ENCODE measurements around the gene GRPR.
"Not testable (repeated sequence)": the region's sequence is repeated elsewhere in the genome, so short reads cannot be mapped to it uniquely, and the experiment has no call there.

Gene GRPR

DNA sequence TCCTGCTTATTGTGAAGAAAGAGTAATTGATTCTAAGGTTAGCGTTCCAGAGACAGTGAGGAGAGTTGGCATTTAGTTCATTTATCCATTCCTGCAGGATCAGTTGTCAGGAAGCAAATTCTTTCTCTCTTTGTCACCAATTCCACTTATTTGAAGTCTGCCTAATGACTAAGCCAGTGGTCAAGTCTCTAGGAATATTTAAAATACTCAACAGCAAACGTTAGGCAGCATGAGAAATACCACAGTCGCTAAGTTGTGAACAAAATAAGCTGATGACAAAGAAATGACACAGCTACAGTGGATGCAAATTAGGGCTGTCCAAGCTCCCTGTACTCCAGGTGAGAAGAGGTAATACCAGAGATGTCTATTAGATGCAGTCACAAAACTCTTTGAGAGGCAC is 37.4 kb downstream of the GRPR start:
- POLR2A ChIA-PET: interaction anchor here (0.5 kb wide), 1 partner anchor 33 kb away, joined by 3 read pairs; no protein-coding TSS in a partner anchor

DNA sequence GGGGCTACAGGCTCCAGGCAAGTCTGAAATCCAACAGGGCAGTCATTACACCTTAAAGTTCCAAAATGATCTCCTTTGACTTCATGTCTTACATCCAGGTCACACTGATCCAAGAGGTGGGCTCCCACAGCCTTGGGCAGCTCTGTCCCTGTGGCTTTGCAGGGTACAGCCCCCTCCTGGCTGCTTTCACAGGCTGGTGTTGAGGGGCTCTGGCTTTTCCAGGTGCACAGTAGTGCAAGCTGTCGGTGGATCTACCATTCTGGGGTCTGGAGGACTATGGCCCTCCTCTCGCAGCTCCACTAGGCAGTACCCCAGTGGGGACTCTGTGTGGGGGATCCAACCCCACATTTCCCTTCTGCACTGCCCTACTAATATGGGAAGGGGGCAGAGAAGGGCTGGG is 37.8 kb downstream of the GRPR start:
- H3K4me3 ChIP-seq (ENCODE audit: low read depth, low read length); H3K4me1 ChIP-seq (ENCODE audit: control insufficient read depth, insufficient read depth, low read length); H3K27ac ChIP-seq (ENCODE audit: extremely low read depth, low read depth, low read length); H3K36me3 ChIP-seq (ENCODE audit: control insufficient read depth in 2 of 2, insufficient read depth in 1 of 2, low read length in 2 of 2); POLR2A ChIA-PET; H3K9me3 ChIP-seq (ENCODE audit: control insufficient read depth, insufficient read depth, low read depth, low read length): not testable (repeated sequence)
- CTCF ChIA-PET: interaction anchor here (0.6 to 0.9 kb wide), 3 partner anchors 14 to 245 kb away, joined by 3 to 4 read pairs (median 3); no protein-coding TSS in a partner anchor

More for the DNA sequence above, 37.4 kb downstream of the GRPR start:
- no peaks in the 10 kb centered on the region for H3K9me3 ChIP-seq (ENCODE audit: control insufficient read depth, insufficient read depth, low read depth, low read length)
- H3K4me1 ChIP-seq (ENCODE audit: control insufficient read depth, insufficient read depth, low read length): no peaks in the 10 kb centered on the region
- CTCF ChIA-PET: interaction anchor here (0.6 to 0.9 kb wide), 3 partner anchors 14 to 245 kb away, joined by 3 to 4 read pairs (median 3); no protein-coding TSS in a partner anchor
- no peak for TF ChIP-seq ZBTB21 (tag by site-specific recombination; IDR thresholded peaks at IDR 0.05)
- no peak for TF ChIP-seq ZNF658 (tag by site-specific recombination; IDR thresholded peaks at IDR 0.05)
- TF ChIP-seq ZNF24 (tag by site-specific recombination; IDR thresholded peaks at IDR 0.05): no peak
- TF ChIP-seq KLF1 (tag by site-specific recombination; IDR thresholded peaks at IDR 0.05): no peak
- TF ChIP-seq MYNN (tag by site-specific recombination; IDR thresholded peaks at IDR 0.05; ENCODE audit: borderline replicate concordance): no peak
- no peak for TF ChIP-seq ZNF157 (tag by site-specific recombination; IDR thresholded peaks at IDR 0.05)
- TF ChIP-seq OVOL3 (tag by site-specific recombination; IDR thresholded peaks at IDR 0.05): no peak
- TF ChIP-seq REPIN1 (tag by site-specific recombination; IDR thresholded peaks at IDR 0.05; ENCODE audit: low read depth): no peak
- no peak for TF ChIP-seq ZNF354C (tag by site-specific recombination; IDR thresholded peaks at IDR 0.05; ENCODE audit: borderline replicate concordance, low read depth)
- TF ChIP-seq GLI2 (tag by site-specific recombination; IDR thresholded peaks at IDR 0.05; ENCODE audit: borderline replicate concordance, low read depth): no peak
- no peak for TF ChIP-seq PRDM1 (tag by site-specific recombination; IDR thresholded peaks at IDR 0.05)
- TF ChIP-seq, protein P1, sequence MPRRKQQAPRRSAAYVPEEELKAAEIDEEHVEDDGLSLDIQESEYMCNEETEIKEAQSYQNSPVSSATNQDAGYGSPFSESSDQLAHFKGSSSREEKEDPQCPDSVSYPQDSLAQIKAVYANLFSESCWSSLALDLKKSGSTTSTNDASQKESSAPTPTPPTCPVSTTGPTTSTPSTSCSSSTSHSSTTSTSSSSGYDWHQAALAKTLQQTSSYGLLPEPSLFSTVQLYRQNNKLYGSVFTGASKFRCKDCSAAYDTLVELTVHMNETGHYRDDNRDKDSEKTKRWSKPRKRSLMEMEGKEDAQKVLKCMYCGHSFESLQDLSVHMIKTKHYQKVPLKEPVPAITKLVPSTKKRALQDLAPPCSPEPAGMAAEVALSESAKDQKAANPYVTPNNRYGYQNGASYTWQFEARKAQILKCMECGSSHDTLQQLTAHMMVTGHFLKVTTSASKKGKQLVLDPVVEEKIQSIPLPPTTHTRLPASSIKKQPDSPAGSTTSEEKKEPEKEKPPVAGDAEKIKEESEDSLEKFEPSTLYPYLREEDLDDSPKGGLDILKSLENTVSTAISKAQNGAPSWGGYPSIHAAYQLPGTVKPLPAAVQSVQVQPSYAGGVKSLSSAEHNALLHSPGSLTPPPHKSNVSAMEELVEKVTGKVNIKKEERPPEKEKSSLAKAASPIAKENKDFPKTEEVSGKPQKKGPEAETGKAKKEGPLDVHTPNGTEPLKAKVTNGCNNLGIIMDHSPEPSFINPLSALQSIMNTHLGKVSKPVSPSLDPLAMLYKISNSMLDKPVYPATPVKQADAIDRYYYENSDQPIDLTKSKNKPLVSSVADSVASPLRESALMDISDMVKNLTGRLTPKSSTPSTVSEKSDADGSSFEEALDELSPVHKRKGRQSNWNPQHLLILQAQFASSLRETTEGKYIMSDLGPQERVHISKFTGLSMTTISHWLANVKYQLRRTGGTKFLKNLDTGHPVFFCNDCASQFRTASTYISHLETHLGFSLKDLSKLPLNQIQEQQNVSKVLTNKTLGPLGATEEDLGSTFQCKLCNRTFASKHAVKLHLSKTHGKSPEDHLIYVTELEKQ (tag by site-specific recombination; IDR thresholded peaks at IDR 0.05; ENCODE audit: borderline replicate concordance): no peak
- no peak for TF ChIP-seq ZNF544 (tag by site-specific recombination; IDR thresholded peaks at IDR 0.05)
- no peak for TF ChIP-seq ZNF302 (tag by site-specific recombination; IDR thresholded peaks at IDR 0.05; ENCODE audit: low read depth)
- TF ChIP-seq ZNF2 (tag by site-specific recombination; IDR thresholded peaks at IDR 0.05): no peak
- TF ChIP-seq, protein P2, sequence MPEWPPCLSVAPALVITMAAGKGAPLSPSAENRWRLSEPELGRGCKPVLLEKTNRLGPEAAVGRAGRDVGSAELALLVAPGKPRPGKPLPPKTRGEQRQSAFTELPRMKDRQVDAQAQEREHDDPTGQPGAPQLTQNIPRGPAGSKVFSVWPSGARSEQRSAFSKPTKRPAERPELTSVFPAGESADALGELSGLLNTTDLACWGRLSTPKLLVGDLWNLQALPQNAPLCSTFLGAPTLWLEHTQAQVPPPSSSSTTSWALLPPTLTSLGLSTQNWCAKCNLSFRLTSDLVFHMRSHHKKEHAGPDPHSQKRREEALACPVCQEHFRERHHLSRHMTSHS (tag by site-specific recombination; IDR thresholded peaks at IDR 0.05): no peak
- TF ChIP-seq ZSCAN16 (tag by site-specific recombination; IDR thresholded peaks at IDR 0.05): no peak
- no peak for TF ChIP-seq ZNF239 (tag by site-specific recombination; IDR thresholded peaks at IDR 0.05)
- no peak for TF ChIP-seq ZNF19 (tag by site-specific recombination; IDR thresholded peaks at IDR 0.05; ENCODE audit: low read depth)
- no peak overlapping the region for H3K27ac ChIP-seq (ENCODE audit: extremely low read depth, low read depth, low read length)
- H3K36me3 ChIP-seq (ENCODE audit: control insufficient read depth in 2 of 2, insufficient read depth in 1 of 2, low read length in 2 of 2): no peaks in the 10 kb centered on the region
- H3K4me3 ChIP-seq (ENCODE audit: low read depth, low read length): no peak overlapping the region

DNA sequence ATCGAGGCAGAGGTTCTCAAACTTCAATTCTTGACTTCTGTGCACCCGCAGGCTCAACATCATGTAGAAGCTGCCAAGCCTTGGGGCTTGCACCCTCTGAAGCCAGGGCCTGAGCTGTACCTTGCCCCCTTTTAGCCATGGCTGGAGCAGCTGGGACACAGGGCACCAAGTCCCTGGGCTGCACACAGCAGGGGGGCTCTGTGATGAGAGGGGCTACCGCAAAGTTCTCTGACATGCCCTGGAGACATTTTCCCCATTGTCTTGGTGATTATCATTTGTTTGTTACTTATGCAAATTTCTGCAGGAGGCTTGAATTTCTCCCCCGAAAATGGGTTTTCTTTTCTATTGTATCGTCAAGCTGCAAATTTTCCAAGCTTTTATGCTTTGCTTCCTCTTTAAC is 39.0 kb downstream of the GRPR start:
- Histone ChIP-seq H3K27ac (ENCODE audit: extremely low read depth, low read depth, low read length) (no peak overlapping the region), H3K4me3 (ENCODE audit: low read depth, low read length) (no peak overlapping the region), H3K9me3 (ENCODE audit: control insufficient read depth, insufficient read depth, low read depth, low read length) (no peaks in the 10 kb centered on the region), H3K4me1 (ENCODE audit: control insufficient read depth, insufficient read depth, low read length) (no peaks in the 10 kb centered on the region), H3K36me3 (ENCODE audit: control insufficient read depth in 2 of 2, insufficient read depth in 1 of 2, low read length in 2 of 2) (no peaks in the 10 kb centered on the region)
- ChIA-PET POLR2A (no interaction called here), CTCF (interaction anchor here (1.0 kb wide), 1 partner anchor 39 kb away, joined by 3 read pairs; the partner anchor contains the start of gene GRPR)
- TF ChIP-seq ZNF529 (tag by site-specific recombination; IDR thresholded peaks at IDR 0.05; ENCODE audit: insufficient replicate concordance): no peak
- no peak for TF ChIP-seq ZNF596 (tag by site-specific recombination; IDR thresholded peaks at IDR 0.05)
- no peak for TF ChIP-seq ZBTB17 (tag by site-specific recombination; IDR thresholded peaks at IDR 0.05)
- TF ChIP-seq, protein P3, sequence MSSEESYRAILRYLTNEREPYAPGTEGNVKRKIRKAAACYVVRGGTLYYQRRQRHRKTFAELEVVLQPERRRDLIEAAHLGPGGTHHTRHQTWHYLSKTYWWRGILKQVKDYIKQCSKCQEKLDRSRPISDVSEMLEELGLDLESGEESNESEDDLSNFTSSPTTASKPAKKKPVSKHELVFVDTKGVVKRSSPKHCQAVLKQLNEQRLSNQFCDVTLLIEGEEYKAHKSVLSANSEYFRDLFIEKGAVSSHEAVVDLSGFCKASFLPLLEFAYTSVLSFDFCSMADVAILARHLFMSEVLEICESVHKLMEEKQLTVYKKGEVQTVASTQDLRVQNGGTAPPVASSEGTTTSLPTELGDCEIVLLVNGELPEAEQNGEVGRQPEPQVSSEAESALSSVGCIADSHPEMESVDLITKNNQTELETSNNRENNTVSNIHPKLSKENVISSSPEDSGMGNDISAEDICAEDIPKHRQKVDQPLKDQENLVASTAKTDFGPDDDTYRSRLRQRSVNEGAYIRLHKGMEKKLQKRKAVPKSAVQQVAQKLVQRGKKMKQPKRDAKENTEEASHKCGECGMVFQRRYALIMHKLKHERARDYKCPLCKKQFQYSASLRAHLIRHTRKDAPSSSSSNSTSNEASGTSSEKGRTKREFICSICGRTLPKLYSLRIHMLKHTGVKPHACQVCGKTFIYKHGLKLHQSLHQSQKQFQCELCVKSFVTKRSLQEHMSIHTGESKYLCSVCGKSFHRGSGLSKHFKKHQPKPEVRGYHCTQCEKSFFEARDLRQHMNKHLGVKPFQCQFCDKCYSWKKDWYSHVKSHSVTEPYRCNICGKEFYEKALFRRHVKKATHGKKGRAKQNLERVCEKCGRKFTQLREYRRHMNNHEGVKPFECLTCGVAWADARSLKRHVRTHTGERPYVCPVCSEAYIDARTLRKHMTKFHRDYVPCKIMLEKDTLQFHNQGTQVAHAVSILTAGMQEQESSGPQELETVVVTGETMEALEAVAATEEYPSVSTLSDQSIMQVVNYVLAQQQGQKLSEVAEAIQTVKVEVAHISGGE (tag by site-specific recombination; conservative IDR thresholded peaks at IDR 0.05; ENCODE audit: low read depth): no peak
- no peak for TF ChIP-seq ZNF701 (tag by site-specific recombination; IDR thresholded peaks at IDR 0.05)
